ENCODE data around the gene MMP20.

DNA sequence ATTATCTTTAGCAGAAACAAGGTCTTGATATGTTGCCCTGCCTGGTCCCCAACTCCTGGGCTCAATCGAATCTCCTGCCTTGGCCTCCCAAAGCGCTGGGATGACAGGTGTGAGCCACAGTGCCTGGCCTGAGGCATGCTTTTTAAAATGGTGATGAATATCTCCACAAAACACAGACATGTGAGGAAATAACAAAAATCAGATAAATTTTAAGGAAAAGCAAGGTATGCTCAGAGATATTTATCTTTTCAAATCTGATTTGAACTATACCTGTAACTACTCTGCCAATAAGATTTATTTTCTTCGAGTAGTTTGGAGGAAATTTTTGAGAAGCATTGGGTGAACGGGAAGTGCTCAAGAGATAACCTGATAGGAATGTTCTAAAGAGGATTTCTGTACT is 35.9 kb upstream of the MMP20 start:
- TF ChIP-seq, protein P1, sequence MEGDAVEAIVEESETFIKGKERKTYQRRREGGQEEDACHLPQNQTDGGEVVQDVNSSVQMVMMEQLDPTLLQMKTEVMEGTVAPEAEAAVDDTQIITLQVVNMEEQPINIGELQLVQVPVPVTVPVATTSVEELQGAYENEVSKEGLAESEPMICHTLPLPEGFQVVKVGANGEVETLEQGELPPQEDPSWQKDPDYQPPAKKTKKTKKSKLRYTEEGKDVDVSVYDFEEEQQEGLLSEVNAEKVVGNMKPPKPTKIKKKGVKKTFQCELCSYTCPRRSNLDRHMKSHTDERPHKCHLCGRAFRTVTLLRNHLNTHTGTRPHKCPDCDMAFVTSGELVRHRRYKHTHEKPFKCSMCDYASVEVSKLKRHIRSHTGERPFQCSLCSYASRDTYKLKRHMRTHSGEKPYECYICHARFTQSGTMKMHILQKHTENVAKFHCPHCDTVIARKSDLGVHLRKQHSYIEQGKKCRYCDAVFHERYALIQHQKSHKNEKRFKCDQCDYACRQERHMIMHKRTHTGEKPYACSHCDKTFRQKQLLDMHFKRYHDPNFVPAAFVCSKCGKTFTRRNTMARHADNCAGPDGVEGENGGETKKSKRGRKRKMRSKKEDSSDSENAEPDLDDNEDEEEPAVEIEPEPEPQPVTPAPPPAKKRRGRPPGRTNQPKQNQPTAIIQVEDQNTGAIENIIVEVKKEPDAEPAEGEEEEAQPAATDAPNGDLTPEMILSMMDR (IDR thresholded peaks at IDR 0.05) = no peak
- no peak for TF ChIP-seq POLR2A (IDR thresholded peaks at IDR 0.05)

All from heart left ventricle (tissue), 13 donors.